Hematopoietic multipotent progenitor cell treated with erythropoietin and hydrocortisone succinate and interleukin-3 and kit ligand, for 8 days (in vitro differentiated cells): ENCODE data around the gene SULT1C2.
A peak's percentile ranks its signal among the peaks of the same experiment; 100 is the strongest.

Experiments used
- DNase-seq: peaks from one replicate; pipeline ENCODE4 v3.0.0-alpha.2; 2015

The SULT1C2 gene

GRCh38 chr2:108297436-108298141 lies 8.9 kb downstream of the SULT1C2 start:
- DNase-seq: no peak

GRCh38 chr2:108301558-108301957 lies 12.9 kb downstream of the SULT1C2 start:
- no peak for DNase-seq

GRCh38 chr2:108304975-108305374 lies 16.3 kb downstream of the SULT1C2 start:
- DNase-seq: no peak

- DNase-seq: no peak
These were observed 17.2 kb downstream of the SULT1C2 start for GRCh38 chr2:108305901-108306300.

- DNase-seq: no peak
These were observed 21.2 kb downstream of the SULT1C2 start for GRCh38 chr2:108309903-108310302.

GRCh38 chr2:108314586-108315296 lies 26.0 kb downstream of the SULT1C2 start:
- no peak for DNase-seq

GRCh38 chr2:108315444-108315934 lies 26.8 kb downstream of the SULT1C2 start:
- DNase-seq: no peak

- no peak for DNase-seq
These were observed 27.3 kb downstream of the SULT1C2 start for GRCh38 chr2:108316033-108316432.

GRCh38 chr2:108316461-108317258 lies 28.0 kb downstream of the SULT1C2 start:
- no peak for DNase-seq

GRCh38 chr2:108320326-108320922 lies 31.7 kb downstream of the SULT1C2 start:
- DNase-seq: no peak

- DNase-seq: no peak
These were observed 34.9 kb downstream of the SULT1C2 start for GRCh38 chr2:108323619-108324018.

GRCh38 chr2:108324531-108325255 lies 36.0 kb downstream of the SULT1C2 start:
- no peak for DNase-seq

GRCh38 chr2:108325756-108326155 lies 37.1 kb downstream of the SULT1C2 start:
- DNase-seq: no peak

- no peak for DNase-seq
These were observed 41.1 kb downstream of the SULT1C2 start for GRCh38 chr2:108329771-108330170.

- DNase-seq: no peak
These were observed 42.3 kb downstream of the SULT1C2 start for GRCh38 chr2:108330979-108331378.

GRCh38 chr2:108345951-108346350 lies 57.3 kb downstream of the SULT1C2 start:
- no peak for DNase-seq

GRCh38 chr2:108346827-108347226 lies 58.1 kb downstream of the SULT1C2 start:
- DNase-seq: peak; percentile 20

GRCh38 chr2:108347786-108348185 lies 59.1 kb downstream of the SULT1C2 start:
- no peak for DNase-seq

- no peak for DNase-seq
These were observed 60.3 kb downstream of the SULT1C2 start for GRCh38 chr2:108348816-108349570.

- DNase-seq: no peak
These were observed 60.9 kb downstream of the SULT1C2 start for GRCh38 chr2:108349571-108349928.

GRCh38 chr2:108351889-108352288 lies 63.2 kb downstream of the SULT1C2 start:
- peak; percentile 64 for DNase-seq

GRCh38 chr2:108354136-108354535 lies 65.4 kb downstream of the SULT1C2 start:
- DNase-seq: no peak
